ENCODE results near the gene ELMO3.

The ELMO3 gene

GRCh38 chr16:67199011-67199807 is at the start of gene ELMO3:
ELMO3 (plus strand) TSS chr16:67199131; CDS start chr16:67199327, 196 bp downstream.
- no peak for DNase-seq (ENCODE audit: low read depth)

GRCh38 chr16:67149276-67150046 is 49.5 kb upstream of the ELMO3 start:
- no peak for DNase-seq (ENCODE audit: low read depth)

- no peak for DNase-seq (ENCODE audit: low read depth)
Observed at GRCh38 chr16:67150047-67150832, 48.7 kb upstream of the ELMO3 start.

- no peak for DNase-seq (ENCODE audit: low read depth)
Observed at GRCh38 chr16:67150833-67151396, 48.0 kb upstream of the ELMO3 start, which contains the start of gene B3GNT9. B3GNT9 (minus strand) TSS chr16:67150998; CDS start chr16:67150485, 513 bp downstream.

GRCh38 chr16:67151431-67152097 is 47.4 kb upstream of the ELMO3 start:
- no peak for DNase-seq (ENCODE audit: low read depth)

- DNase-seq (ENCODE audit: low read depth), result no peak
Observed at GRCh38 chr16:67154578-67155294, 44.2 kb upstream of the ELMO3 start.

- DNase-seq (ENCODE audit: low read depth), result peak; percentile 50
Observed at GRCh38 chr16:67155295-67156142, 43.4 kb upstream of the ELMO3 start.

GRCh38 chr16:67156143-67156844 is 42.6 kb upstream of the ELMO3 start:
- DNase-seq (ENCODE audit: low read depth), result no peak

GRCh38 chr16:67157106-67157748 is 41.7 kb upstream of the ELMO3 start:
- no peak for DNase-seq (ENCODE audit: low read depth)

- no peak for DNase-seq (ENCODE audit: low read depth)
Observed at GRCh38 chr16:67157892-67158635, 40.9 kb upstream of the ELMO3 start.

GRCh38 chr16:67158637-67159600 is 40.0 kb upstream of the ELMO3 start:
- DNase-seq (ENCODE audit: low read depth), result peak; percentile 63

GRCh38 chr16:67161595-67162058 is 37.3 kb upstream of the ELMO3 start:
- no peak for DNase-seq (ENCODE audit: low read depth)

GRCh38 chr16:67162506-67163163 is 36.3 kb upstream of the ELMO3 start:
- no peak for DNase-seq (ENCODE audit: low read depth)

GRCh38 chr16:67163164-67163998 is 35.5 kb upstream of the ELMO3 start:
- DNase-seq (ENCODE audit: low read depth), result no peak

GRCh38 chr16:67163999-67164558 is 34.9 kb upstream of the ELMO3 start:
- DNase-seq (ENCODE audit: low read depth), result no peak

Measured in stimulated activated CD8-positive, alpha-beta memory T cell treated with anti-CD3 and anti-CD28 coated beads, Interleukin-15, amount 100 ng/mL, for 1 hour (primary cell).